Liver (tissue), 9 donors: ENCODE results near the gene PTTG2. TPM values are rescaled to one million over a fixed set of nuclear protein-coding genes. Genes with fewer than 3 reads are reported as not detected.

Experiments used
- DNase-seq: peaks from one replicate; pipeline ENCODE4 v3.0.0-alpha.2; 2017; ENCODE audit warnings: low spot score
- H3K27ac ChIP-seq, 2 donors: one replicate each; pipeline ENCODE4 v1.7.0; 2013; ENCODE audit warnings: inconsistent platforms in 2 of 2, low read length in 2 of 2, control low read depth in 1 of 2, low read depth in 1 of 2, mild to moderate bottlenecking in 1 of 2
- H3K27me3 ChIP-seq, 4 donors: one replicate each; pipeline versions ENCODE4 v1.6.1 to v1.7.0; 2013; ENCODE audit warnings: low read length in 3 of 4, inconsistent platforms in 1 of 4, mild to moderate bottlenecking in 1 of 4, moderate library complexity in 1 of 4; ENCODE audit not compliant: control insufficient read depth in 4 of 4, insufficient read depth in 4 of 4
- H3K36me3 ChIP-seq, 4 donors: one replicate each; pipeline versions ENCODE4 v1.6.1 to v1.7.0; 2013; ENCODE audit warnings: low read length in 3 of 4, mild to moderate bottlenecking in 3 of 4, low read depth in 1 of 4, moderate library complexity in 1 of 4; ENCODE audit not compliant: control insufficient read depth in 4 of 4, insufficient read depth in 3 of 4
- H3K4me1 ChIP-seq, 4 donors: one replicate each; pipeline versions ENCODE4 v1.6.1 to v1.7.0; 2013; ENCODE audit warnings: low read length in 3 of 4, mild to moderate bottlenecking in 3 of 4, moderate library complexity in 1 of 4; ENCODE audit not compliant: control insufficient read depth in 4 of 4, insufficient read depth in 4 of 4
- H3K4me3 ChIP-seq, 3 donors: one replicate each; pipeline versions ENCODE4 v1.6.1 to v1.7.0; 2013; ENCODE audit warnings: low read length in 3 of 3, control low read depth in 1 of 3, low read depth in 1 of 3, mild to moderate bottlenecking in 1 of 3
- H3K9ac ChIP-seq, 2 donors: one replicate each; pipeline ENCODE4 v1.7.0; 2013; ENCODE audit warnings: low read length in 2 of 2, mild to moderate bottlenecking in 2 of 2, moderate library complexity in 2 of 2, control low read depth in 1 of 2, low read depth in 1 of 2
- H3K9me3 ChIP-seq, 4 donors: one replicate each; pipeline versions ENCODE4 v1.6.1 to v1.7.0; 2013; ENCODE audit warnings: low read length in 3 of 4; ENCODE audit not compliant: control insufficient read depth in 4 of 4
- ATF3 ChIP-seq: IDR thresholded peaks from 2 replicates; pipeline ENCODE4 v1.6.1; 2016; ENCODE audit warnings: antibody characterized with exemption
- EGR1 ChIP-seq, 2 donors: IDR thresholded peaks; 2 replicates each; pipeline ENCODE4 v1.6.1; 2016 to 2018; ENCODE audit warnings: antibody characterized with exemption in 2 of 2, low read depth in 2 of 2
- FOXA1 ChIP-seq: IDR thresholded peaks from 2 replicates; pipeline ENCODE4 v1.6.1; 2016; ENCODE audit warnings: antibody characterized with exemption
- FOXA2 ChIP-seq: IDR thresholded peaks from 2 replicates; pipeline ENCODE4 v1.6.1; 2016; ENCODE audit warnings: antibody characterized with exemption
- HNF4G ChIP-seq: IDR thresholded peaks from 2 replicates; pipeline ENCODE4 v1.6.1; 2016; ENCODE audit warnings: antibody characterized with exemption
- MAX ChIP-seq: IDR thresholded peaks from 2 replicates; pipeline ENCODE4 v1.6.1; 2016; ENCODE audit warnings: antibody characterized with exemption
- RAD21 ChIP-seq, 2 donors: IDR thresholded peaks; 2 replicates each; pipeline ENCODE4 v1.6.1; 2016; ENCODE audit warnings: antibody characterized with exemption in 2 of 2, mild to moderate bottlenecking in 2 of 2
- SP1 ChIP-seq: IDR thresholded peaks from 2 replicates; pipeline ENCODE4 v1.6.1; 2018; ENCODE audit warnings: antibody characterized with exemption, mild to moderate bottlenecking
- TAF1 ChIP-seq: conservative IDR thresholded peaks from 2 replicates; pipeline ENCODE4 v1.6.1; 2016; ENCODE audit warnings: antibody characterized with exemption, mild to moderate bottlenecking
- YY1 ChIP-seq: IDR thresholded peaks from 2 replicates; pipeline ENCODE4 v1.6.1; 2016; ENCODE audit warnings: antibody characterized with exemption, mild to moderate bottlenecking
- ZBTB33 ChIP-seq: IDR thresholded peaks from 2 replicates; pipeline ENCODE4 v1.6.1; 2016; ENCODE audit warnings: antibody characterized with exemption
- WGBS: extraction: QIAGEN DNeasy Blood & Tissue Kit; methylation state at CpG from one replicate; pipeline ENCODE4 v1.1.7; 2013; 5-methylcytosine and 5-hydroxymethylcytosine counted together
- polyA plus RNA-seq, 2 donors: library from polyadenylated mRNA; stranded (reverse) in 1 of 2; unstranded in 1 of 2; fragments of 200-250 nt in 1 of 2; fragments of >200 nt in 1 of 2; fragmentation: Nextera tagmentation in 1 of 2; extraction: Ambion mirVana in 1 of 2; gene quantifications; one replicate each; pipeline versions ENCODE4 v1.2.1 to v1.2.3, GENCODE V29; 2013 to 2015
- total RNA-seq, 2 donors: library from RNA; depleted of rRNA; stranded (reverse); fragments of >200 nt; gene quantifications; one replicate each; pipeline ENCODE4 v1.2.3, GENCODE V29; 2014
- donor health status: healthy.
- donor health status: healthy.
- donor health status: healthy.
- donor health status: healthy.
- donor health status: healthy.

The PTTG2 gene
- total and polyA plus RNA-seq, 4 donors, result 0.24 to 0.92 TPM; not detected in 2

- no peaks in the 10 kb centered on the region for H3K27me3 ChIP-seq
- WGBS, result 75% methylated on average over 5 of the region's 5 CpGs
- peaks cover 0 to 2% (median 0%) of the 10 kb centered on the region in 4 donors for H3K36me3 ChIP-seq
- H3K4me3 ChIP-seq, result no peak overlapping the region
- DNase-seq, result no peak
- no peak overlapping the region for H3K9ac ChIP-seq
- H3K4me1 ChIP-seq, result peaks cover 0 to 11% (median 8%) of the 10 kb centered on the region in 4 donors
- H3K9me3 ChIP-seq, result no peaks in the 10 kb centered on the region
- no peak overlapping the region for H3K27ac ChIP-seq
- no peak for TF ChIP-seq MAX
These were observed 22.5 kb downstream of the PTTG2 start for GRCh38 chr4:37982736-37983135.

- Histone ChIP-seq H3K36me3 (peaks cover 0 to 2% (median 0%) of the 10 kb centered on the region in 4 donors), H3K9ac (no peak overlapping the region), H3K27ac (no peak overlapping the region), H3K9me3 (no peaks in the 10 kb centered on the region), H3K4me3 (no peak overlapping the region), H3K4me1 (peaks cover 0 to 5% (median 0%) of the 10 kb centered on the region in 4 donors), H3K27me3 (no peaks in the 10 kb centered on the region)
- WGBS, result 94% methylated on average over 1 of the region's 1 CpG
- TF ChIP-seq MAX, result no peak
- TF ChIP-seq RAD21 (IDR thresholded peaks at IDR 0.05), result no peak
- no peak for TF ChIP-seq EGR1 (IDR thresholded peaks at IDR 0.05; ENCODE audit: low read depth in 2 of 2)
- TF ChIP-seq SP1, result no peak
- TF ChIP-seq TAF1, result no peak
- TF ChIP-seq ATF3, result no peak
- TF ChIP-seq HNF4G, result no peak
- no peak for TF ChIP-seq FOXA2
- TF ChIP-seq FOXA1, result no peak
- no peak for DNase-seq
These were observed 23.8 kb downstream of the PTTG2 start for GRCh38 chr4:37983951-37984350.

- DNase-seq, result no peak
- Histone ChIP-seq H3K27ac (no peak overlapping the region), H3K4me1 (peaks cover 0 to 5% (median 1%) of the 10 kb centered on the region in 4 donors), H3K9ac (no peak overlapping the region), H3K27me3 (no peaks in the 10 kb centered on the region), H3K4me3 (no peak overlapping the region), H3K9me3 (no peaks in the 10 kb centered on the region), H3K36me3 (no peaks in the 10 kb centered on the region)
- 88% methylated on average over 3 of the region's 3 CpGs for WGBS
- TF ChIP-seq ATF3 (no peak), ZBTB33 (no peak), YY1 (no peak)
These were observed 25.6 kb downstream of the PTTG2 start for GRCh38 chr4:37985730-37986275.
